H1 (cell line): ENCODE results near the gene POLA2. TPM values are rescaled to one million over a fixed set of nuclear protein-coding genes. Genes with fewer than 3 reads are reported as not detected.

ENCODE experiments used
- CTCF ChIA-PET: fragments of 300-600 bp; sonication (Branson Sonifier 250); formaldehyde crosslinking; loops from one replicate; lab custom pipeline; 2021; ENCODE audit not compliant: partially characterized antibody; lab: Charles Lee
- POLR2A ChIA-PET: fragments of 300-600 bp; sonication (Branson Sonifier 250); formaldehyde crosslinking; loops from one replicate; lab custom pipeline; 2021; ENCODE audit warnings: inconsistent platforms; ENCODE audit not compliant: partially characterized antibody; lab: Charles Lee
- DNase-seq, 2 experiments: peaks; one replicate each; pipeline versions ENCODE4 v3.0.0 to v3.0.0-alpha.2; 2010 to 2022; ENCODE audit warnings: low spot score in 2 of 2, low read depth in 1 of 2, mixed read lengths in 1 of 2
- FAIRE-seq: peaks from 2 replicates; lab custom pipeline; 2011; peaks lifted over from hg19 to GRCh38; lab: Jason Lieb, UNC
- H2AFZ ChIP-seq: 2 replicates; pipeline ENCODE4 v1.8.1; 2012; ENCODE audit warnings: low read length, inconsistent platforms
- H2AK5ac ChIP-seq: 2 replicates; pipeline ENCODE4 v1.6.1; 2013; ENCODE audit warnings: low read depth, low read length
- H2BK120ac ChIP-seq: replicated peaks from 2 replicates; pipeline ENCODE3; 2013; ENCODE audit warnings: low read depth, low read length, inconsistent platforms
- H2BK12ac ChIP-seq: 2 replicates; pipeline ENCODE4 v1.6.1; 2013; ENCODE audit warnings: low read depth, low read length
- H2BK15ac ChIP-seq: 2 replicates; pipeline ENCODE4 v1.6.1; 2013; ENCODE audit warnings: low read length
- H2BK20ac ChIP-seq: 2 replicates; pipeline ENCODE4 v1.6.1; 2013; ENCODE audit warnings: low read length
- H2BK5ac ChIP-seq: 2 replicates; pipeline ENCODE4 v1.6.1; 2013; ENCODE audit warnings: low read depth, low read length
- H3K14ac ChIP-seq: 2 replicates; pipeline ENCODE4 v1.6.1; 2013; ENCODE audit warnings: inconsistent platforms; ENCODE audit not compliant: insufficient read length
- H3K18ac ChIP-seq: 2 replicates; pipeline ENCODE4 v1.6.1; 2013; ENCODE audit warnings: low read length; ENCODE audit errors: extremely low read depth
- H3K23ac ChIP-seq: 2 replicates; pipeline ENCODE4 v1.6.1; 2013; ENCODE audit warnings: inconsistent platforms; ENCODE audit not compliant: insufficient read length
- H3K23me2 ChIP-seq: 2 replicates; pipeline ENCODE4 v1.6.1; 2013; ENCODE audit warnings: low read depth, low read length
- H3K27ac ChIP-seq: 2 replicates; pipeline ENCODE4 v1.6.1; 2011; ENCODE audit warnings: low read depth, low read length, inconsistent platforms
- H3K27me3 ChIP-seq, 4 experiments: replicated peaks in 1 of 4; 1 replicate in 1 of 4; 2 replicates in 3 of 4; pipeline versions ENCODE4 v1.6.1 to v1.8.1; 2011 to 2013; ENCODE audit warnings: low read length in 3 of 4, mild to moderate bottlenecking in 3 of 4, inconsistent platforms in 2 of 4, mixed read lengths in 2 of 4, moderate library complexity in 1 of 4; ENCODE audit not compliant: control insufficient read depth in 3 of 4, insufficient read depth in 3 of 4; ENCODE audit errors: extremely low read depth in 1 of 4
- H3K36me3 ChIP-seq, 4 experiments: 2 replicates each; pipeline versions ENCODE4 v1.6.1 to v1.8.1; 2011 to 2013; ENCODE audit warnings: mild to moderate bottlenecking in 4 of 4, low read length in 3 of 4, moderate library complexity in 2 of 4, control low read depth in 1 of 4, inconsistent platforms in 1 of 4; ENCODE audit not compliant: insufficient read depth in 4 of 4, control insufficient read depth in 2 of 4
- H3K4ac ChIP-seq: replicated peaks from 2 replicates; pipeline ENCODE3; 2013; ENCODE audit warnings: low read length, low read depth, mixed read lengths, inconsistent platforms; ENCODE audit not compliant: insufficient read length
- H3K4me1 ChIP-seq, 4 experiments: replicated peaks in 1 of 4; 1 replicate in 1 of 4; 2 replicates in 3 of 4; pipeline versions ENCODE4 v1.6.1 to v1.8.1; 2011 to 2013; ENCODE audit warnings: low read length in 3 of 4, inconsistent platforms in 2 of 4, mixed read lengths in 1 of 4; ENCODE audit not compliant: insufficient read depth in 4 of 4, control insufficient read depth in 3 of 4
- H3K4me2 ChIP-seq, 2 experiments: 2 replicates each; pipeline versions ENCODE4 v1.6.1 to v1.8.1; 2011 to 2013; ENCODE audit warnings: low read depth in 2 of 2, low read length in 2 of 2, control low read depth in 1 of 2, inconsistent platforms in 1 of 2, mild to moderate bottlenecking in 1 of 2; ENCODE audit not compliant: insufficient read depth in 1 of 2
- H3K4me3 ChIP-seq, 4 experiments: fragments of 200-600, 300-600 bp in 1 of 4; sonication (generic), shearing (Covaris generic), sonication (Bioruptor Twin) in 1 of 4; 2 replicates each; pipeline versions ENCODE4 v1.5.1 to v1.8.1; 2011 to 2016; ENCODE audit warnings: low read length in 4 of 4, low read depth in 3 of 4, control low read depth in 2 of 4, inconsistent platforms in 2 of 4, mild to moderate bottlenecking in 2 of 4, mixed read lengths in 1 of 4, moderate library complexity in 1 of 4; ENCODE audit not compliant: insufficient read depth in 2 of 4; ENCODE audit errors: extremely low read depth in 1 of 4
- H3K56ac ChIP-seq: replicated peaks from 2 replicates; pipeline ENCODE3; 2013; ENCODE audit warnings: low read depth, mild to moderate bottlenecking, mixed read lengths, low read length, inconsistent platforms; ENCODE audit not compliant: insufficient read length
- H3K79me1 ChIP-seq: 2 replicates; pipeline ENCODE4 v1.6.1; 2013; ENCODE audit warnings: low read depth, low read length, control low read depth
- H3K79me2 ChIP-seq, 2 experiments: 2 replicates each; pipeline versions ENCODE4 v1.6.1 to v1.8.1; 2012 to 2013; ENCODE audit warnings: low read length in 2 of 2, mild to moderate bottlenecking in 2 of 2, inconsistent platforms in 1 of 2; ENCODE audit not compliant: insufficient read depth in 2 of 2, control insufficient read depth in 1 of 2
- H3K9ac ChIP-seq, 4 experiments: replicated peaks in 1 of 4; 1 replicate in 1 of 4; 2 replicates in 3 of 4; pipeline versions ENCODE4 v1.6.1 to v1.8.1; 2011 to 2013; ENCODE audit warnings: low read depth in 3 of 4, low read length in 3 of 4, control low read depth in 2 of 4, mild to moderate bottlenecking in 2 of 4, moderate library complexity in 2 of 4, inconsistent platforms in 1 of 4; ENCODE audit errors: extremely low read depth in 1 of 4
- H3K9me3 ChIP-seq, 2 experiments: 2 replicates each; pipeline versions ENCODE4 v1.6.1 to v1.8.1; 2012 to 2013; ENCODE audit warnings: mild to moderate bottlenecking in 2 of 2, moderate library complexity in 2 of 2, control low read depth in 1 of 2, inconsistent platforms in 1 of 2, low read depth in 1 of 2, low read length in 1 of 2, mixed read lengths in 1 of 2; ENCODE audit not compliant: insufficient read depth in 2 of 2
- H4K20me1 ChIP-seq, 2 experiments: replicated peaks in 1 of 2; 2 replicates each; pipeline versions ENCODE3 to v1.8.1; 2011 to 2013; ENCODE audit warnings: inconsistent platforms in 2 of 2, low read length in 2 of 2, mild to moderate bottlenecking in 1 of 2; ENCODE audit not compliant: insufficient read depth in 2 of 2, control insufficient read depth in 1 of 2
- H4K5ac ChIP-seq: 2 replicates; pipeline ENCODE4 v1.6.1; 2013; ENCODE audit warnings: low read length, low read depth, mixed read lengths, inconsistent platforms; ENCODE audit not compliant: insufficient read length
- H4K8ac ChIP-seq: 2 replicates; pipeline ENCODE4 v1.8.0; 2013; ENCODE audit warnings: mild to moderate bottlenecking, moderate library complexity, low read length, inconsistent platforms; ENCODE audit not compliant: insufficient read depth; ENCODE audit errors: extremely low read depth
- H4K91ac ChIP-seq: replicated peaks from 2 replicates; pipeline ENCODE3; 2013; ENCODE audit warnings: low read length, mixed read lengths, inconsistent platforms; ENCODE audit not compliant: insufficient read length
- ASH2L ChIP-seq: fragments of 200-600, 300-600 bp; sonication (generic); IDR thresholded peaks from one replicate; pipeline ENCODE4 v1.7.1; 2017; ENCODE audit warnings: low read length
- BACH1 ChIP-seq: IDR thresholded peaks from 2 replicates; pipeline ENCODE4 v1.6.1; 2012; ENCODE audit warnings: low read length, improper control_type of control experiment
- E2F6 ChIP-seq: IDR thresholded peaks from 2 replicates; pipeline ENCODE4 v1.6.1; 2012; ENCODE audit warnings: inconsistent platforms
- SIRT6 ChIP-seq: IDR thresholded peaks from one replicate; pipeline ENCODE4 v1.7.1; 2012; ENCODE audit warnings: low read length, inconsistent platforms
- WGBS, 2 experiments: shearing (Covaris generic) in 1 of 2; methylation state at CpG; one replicate each; pipeline versions ENCODE4 v1.1.6 to v1.1.7; 2013 to 2015; ENCODE audit warnings: low lambda C conversion rate in 2 of 2, mixed read lengths in 2 of 2, inconsistent platforms in 1 of 2, low coverage in 1 of 2, missing lambda C conversion rate in 1 of 2; ENCODE audit not compliant: insufficient replicate concordance in 2 of 2, insufficient coverage in 1 of 2, insufficient read length in 1 of 2; ENCODE audit errors: extremely low coverage in 1 of 2, missing lambda C conversion rate in 1 of 2; 5-methylcytosine and 5-hydroxymethylcytosine counted together
- polyA plus RNA-seq, 7 experiments: library from polyadenylated mRNA; depleted of rRNA in 3 of 7; stranded (reverse) in 5 of 7; unstranded in 2 of 7; fragments of >200 nt in 5 of 7; fragments of 200-250 nt in 2 of 7; gene quantifications; 1 replicate in 5 of 7; 2 replicates in 1 of 7; 4 replicates in 1 of 7; pipeline versions ENCODE4 v1.2.1 to v1.2.3, GENCODE V29; 2011 to 2013; ENCODE audit warnings: missing spikeins in 2 of 7, mixed read lengths in 2 of 7
- total RNA-seq: library from RNA; stranded (reverse); fragmentation: NEBNext Ultra II Directional; extraction: Animal tissue kit (Norgen Biotek cat#: 25700); gene quantifications from 2 replicates; pipeline ENCODE4 v1.2.1, GENCODE V29; 2021

The POLA2 gene
- total and polyA plus RNA-seq, 2 of the 8 experiments (the other 6 are each of a cell fraction or from before 2014, with no cell fraction given), result 31.2 to 55.9 TPM

GRCh38 chr11:65340226-65340625 is 78.5 kb downstream of the POLA2 start:
- H3K27ac ChIP-seq, result no peak overlapping the region
- H3K18ac ChIP-seq, result no peak overlapping the region
- ChIA-PET POLR2A (interaction anchor here (1.1 kb wide), 1 partner anchor 12 kb away, joined by 4 read pairs; no protein-coding TSS in a partner anchor), CTCF (interaction anchor here (1.0 to 52.8 kb wide), 3 partner anchors 10 to 54 kb away, joined by 3 to 1179 read pairs (median 3); no protein-coding TSS in a partner anchor)
- H3K23me2 ChIP-seq, result no peaks in the 10 kb centered on the region
- H3K27me3 ChIP-seq, result no peaks in the 10 kb centered on the region
- H2AK5ac ChIP-seq, result no peak overlapping the region
- DNase-seq, result no peak
- peaks cover 8 to 42% of the 10 kb centered on the region in 2 experiments for H3K79me2 ChIP-seq
- peaks cover 10 to 11% of the 10 kb centered on the region in 2 experiments for H4K20me1 ChIP-seq
- H3K9me3 ChIP-seq, result no peaks in the 10 kb centered on the region
- TF ChIP-seq ASH2L (no peak), E2F6 (no peak), SIRT6 (no peak), BACH1 (no peak)
- FAIRE-seq, result no peak
- no peak overlapping the region for H3K14ac ChIP-seq
- H2BK120ac ChIP-seq, result no peak overlapping the region
- no peak overlapping the region for H2BK15ac ChIP-seq
- peaks cover 18 to 53% (median 43%) of the 10 kb centered on the region in 4 experiments for H3K36me3 ChIP-seq
- no peak overlapping the region for H3K56ac ChIP-seq
- H2AFZ ChIP-seq, result no peak overlapping the region
- no peak overlapping the region for H2BK5ac ChIP-seq
- H2BK20ac ChIP-seq, result no peak overlapping the region
- no peak overlapping the region for H4K91ac ChIP-seq
- H3K9ac ChIP-seq, result no peak overlapping the region
- H4K5ac ChIP-seq, result no peak overlapping the region
- 88% methylated on average over 11 of the region's 11 CpGs; no CpG with 5 or more reads in 1 of the 2 experiments for WGBS, 2 experiments
- no peaks in the 10 kb centered on the region for H3K4me1 ChIP-seq
- H2BK12ac ChIP-seq, result no peak overlapping the region
- H3K79me1 ChIP-seq, result peaks cover 8% of the 10 kb centered on the region
- H3K4me3 ChIP-seq, result no peak overlapping the region
- H4K8ac ChIP-seq, result no peak overlapping the region
- H3K4me2 ChIP-seq, result no peak overlapping the region
- H3K23ac ChIP-seq, result no peak overlapping the region
- H3K4ac ChIP-seq, result no peak overlapping the region
